Neural crest cell (in vitro differentiated cells): ENCODE results near the gene PPP1R2C. TPM values are rescaled to one million over a fixed set of nuclear protein-coding genes. Genes with fewer than 3 reads are reported as not detected.

ENCODE experiments used
- DNase-seq: peaks from one replicate; pipeline ENCODE4 v3.0.0; 2021; ENCODE audit warnings: low read depth, mixed read lengths, low spot score
- H3K27ac Mint-ChIP-seq: one replicate; pipeline ENCODE4 v1.8.0; 2021; ENCODE audit warnings: mild to moderate bottlenecking, mixed read lengths; ENCODE audit not compliant: unreplicated experiment
- H3K27me3 Mint-ChIP-seq: 2 replicates; pipeline ENCODE4 v1.8.0; 2021; ENCODE audit warnings: low read depth, mild to moderate bottlenecking, mixed read lengths
- H3K36me3 Mint-ChIP-seq: 2 replicates; pipeline ENCODE4 v1.8.0; 2021; ENCODE audit warnings: low read depth, mild to moderate bottlenecking, mixed read lengths
- H3K4me1 Mint-ChIP-seq: 2 replicates; pipeline ENCODE4 v1.8.0; 2021; ENCODE audit warnings: mixed read lengths
- H3K4me3 Mint-ChIP-seq: one replicate; pipeline ENCODE4 v1.8.0; 2021; ENCODE audit warnings: mild to moderate bottlenecking, mixed read lengths
- H3K9me3 Mint-ChIP-seq: 2 replicates; pipeline ENCODE4 v1.8.0; 2021; ENCODE audit warnings: mixed read lengths
- total RNA-seq: library from RNA; stranded (reverse); gene quantifications from 2 replicates; pipeline ENCODE4 v1.2.1, GENCODE V29; 2021
- TF ChIP-seq, protein P1 (sequence below): fragments of 200-600 bp; sonication (generic); conservative IDR thresholded peaks from 2 replicates; pipeline ENCODE4 v1.5.0; 2021; ENCODE audit warnings: antibody characterized with exemption, mild to moderate bottlenecking

PPP1R2C gene
- total RNA-seq, 1 donor from 2014 or later = not detected

DNA sequence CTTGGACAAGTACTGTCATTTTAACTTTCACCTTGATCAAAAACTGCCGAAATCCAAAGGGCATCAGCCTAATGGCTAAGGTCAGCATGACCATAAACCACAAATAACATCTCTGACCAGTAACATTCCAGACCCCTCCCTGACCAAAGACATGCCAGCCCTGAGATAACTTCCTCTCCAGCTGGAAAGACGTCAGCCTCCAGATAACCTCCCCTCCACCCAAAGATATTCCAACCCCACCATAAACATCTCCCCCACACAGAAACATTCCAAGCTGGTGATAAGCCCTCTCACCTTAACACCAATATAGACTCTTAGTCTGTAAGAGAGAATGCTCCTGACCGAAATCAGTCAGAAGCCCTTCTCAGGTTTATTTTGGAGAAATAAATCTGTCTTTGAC is 7.4 kb downstream of the PPP1R2C start:
- Mint-ChIP-seq H3K9me3 (peaks cover 6% of the 10 kb centered on the region), H3K27me3 (peaks cover 3% of the 10 kb centered on the region)

DNA sequence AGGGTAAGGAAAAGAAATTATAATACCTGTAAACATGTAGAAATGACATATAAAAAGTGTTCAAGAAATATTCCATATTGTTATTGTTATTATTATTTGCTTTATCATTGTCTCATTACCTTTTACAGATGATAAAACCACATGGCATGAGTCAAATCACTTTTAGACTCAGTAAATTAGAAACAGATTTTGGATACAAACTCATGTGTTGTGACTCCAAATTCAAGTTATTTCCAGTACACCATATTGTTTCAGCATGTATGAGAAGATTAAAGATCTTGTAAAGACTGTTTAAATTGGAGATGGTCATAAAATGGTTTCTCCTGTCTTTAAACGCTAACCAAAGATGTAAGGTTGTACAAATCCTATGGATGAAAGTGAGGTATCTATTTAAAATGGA is 18.1 kb downstream of the PPP1R2C start:
- Mint-ChIP-seq H3K27me3 (peaks cover 2% of the 10 kb centered on the region), H3K4me3 (no peak overlapping the region), H3K27ac (no peak overlapping the region), H3K36me3 (peaks cover 5% of the 10 kb centered on the region), H3K9me3 (peaks cover 22% of the 10 kb centered on the region), H3K4me1 (no peaks in the 10 kb centered on the region)
- no peak for DNase-seq
- TF ChIP-seq, protein P1, sequence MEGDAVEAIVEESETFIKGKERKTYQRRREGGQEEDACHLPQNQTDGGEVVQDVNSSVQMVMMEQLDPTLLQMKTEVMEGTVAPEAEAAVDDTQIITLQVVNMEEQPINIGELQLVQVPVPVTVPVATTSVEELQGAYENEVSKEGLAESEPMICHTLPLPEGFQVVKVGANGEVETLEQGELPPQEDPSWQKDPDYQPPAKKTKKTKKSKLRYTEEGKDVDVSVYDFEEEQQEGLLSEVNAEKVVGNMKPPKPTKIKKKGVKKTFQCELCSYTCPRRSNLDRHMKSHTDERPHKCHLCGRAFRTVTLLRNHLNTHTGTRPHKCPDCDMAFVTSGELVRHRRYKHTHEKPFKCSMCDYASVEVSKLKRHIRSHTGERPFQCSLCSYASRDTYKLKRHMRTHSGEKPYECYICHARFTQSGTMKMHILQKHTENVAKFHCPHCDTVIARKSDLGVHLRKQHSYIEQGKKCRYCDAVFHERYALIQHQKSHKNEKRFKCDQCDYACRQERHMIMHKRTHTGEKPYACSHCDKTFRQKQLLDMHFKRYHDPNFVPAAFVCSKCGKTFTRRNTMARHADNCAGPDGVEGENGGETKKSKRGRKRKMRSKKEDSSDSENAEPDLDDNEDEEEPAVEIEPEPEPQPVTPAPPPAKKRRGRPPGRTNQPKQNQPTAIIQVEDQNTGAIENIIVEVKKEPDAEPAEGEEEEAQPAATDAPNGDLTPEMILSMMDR = no peak

More for the DNA sequence above, 7.4 kb downstream of the PPP1R2C start:
- Mint-ChIP-seq H3K4me3 (no peak overlapping the region), H3K4me1 (no peaks in the 10 kb centered on the region), H3K36me3 (no peaks in the 10 kb centered on the region), H3K27ac (no peak overlapping the region)
- no peak for DNase-seq
- TF ChIP-seq, protein P1 = no peak

DNA sequence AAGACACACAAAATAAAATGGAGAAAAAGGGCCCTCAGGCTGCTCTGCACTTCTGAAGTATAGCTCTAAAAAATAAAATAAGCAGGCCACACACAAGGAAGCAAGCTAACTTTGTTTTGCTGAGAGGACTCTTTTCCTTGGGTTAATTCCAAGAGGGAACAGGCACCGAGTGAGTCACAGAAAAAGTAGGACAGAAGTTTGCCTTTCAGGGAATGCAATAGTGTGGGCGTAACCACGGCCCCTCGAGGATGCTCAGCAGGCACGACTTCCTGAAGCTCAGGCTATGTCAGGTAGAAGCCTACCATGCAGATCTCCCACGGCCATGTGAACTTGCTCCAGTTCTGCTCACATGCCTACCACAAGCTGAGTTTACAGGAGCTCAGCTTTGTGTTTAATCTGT is 22.1 kb downstream of the PPP1R2C start:
- Mint-ChIP-seq H3K27ac (no peak overlapping the region), H3K9me3 (peaks cover 2% of the 10 kb centered on the region), H3K36me3 (no peaks in the 10 kb centered on the region), H3K27me3 (no peaks in the 10 kb centered on the region), H3K4me3 (no peak overlapping the region), H3K4me1 (no peaks in the 10 kb centered on the region)
- TF ChIP-seq, protein P1 = no peak
- DNase-seq = no peak

DNA sequence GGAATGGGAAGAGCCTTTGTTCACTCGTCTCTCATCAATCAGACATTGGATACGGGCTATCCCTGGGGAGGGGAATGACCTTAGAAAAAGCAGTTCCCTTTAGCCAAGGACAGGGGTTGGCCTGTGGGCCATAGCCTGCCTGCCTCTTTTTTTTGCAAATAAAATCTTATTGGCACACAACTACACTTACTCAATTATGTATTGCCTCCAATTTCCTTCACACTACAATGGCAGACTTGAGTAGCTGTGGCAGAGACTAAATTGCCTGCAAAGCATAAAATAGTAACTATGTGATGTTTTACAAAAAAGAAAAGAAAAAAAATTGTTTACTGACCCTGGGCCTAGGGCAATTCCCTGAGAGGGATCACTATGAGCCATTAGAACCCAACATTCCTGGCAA is 23.4 kb downstream of the PPP1R2C start:
- Mint-ChIP-seq H3K4me1 (no peaks in the 10 kb centered on the region), H3K27ac (no peak overlapping the region), H3K27me3 (no peaks in the 10 kb centered on the region), H3K36me3 (no peaks in the 10 kb centered on the region), H3K9me3 (peaks cover 5% of the 10 kb centered on the region), H3K4me3 (no peak overlapping the region)
- no peak for DNase-seq
- TF ChIP-seq, protein P1 = no peak

DNA sequence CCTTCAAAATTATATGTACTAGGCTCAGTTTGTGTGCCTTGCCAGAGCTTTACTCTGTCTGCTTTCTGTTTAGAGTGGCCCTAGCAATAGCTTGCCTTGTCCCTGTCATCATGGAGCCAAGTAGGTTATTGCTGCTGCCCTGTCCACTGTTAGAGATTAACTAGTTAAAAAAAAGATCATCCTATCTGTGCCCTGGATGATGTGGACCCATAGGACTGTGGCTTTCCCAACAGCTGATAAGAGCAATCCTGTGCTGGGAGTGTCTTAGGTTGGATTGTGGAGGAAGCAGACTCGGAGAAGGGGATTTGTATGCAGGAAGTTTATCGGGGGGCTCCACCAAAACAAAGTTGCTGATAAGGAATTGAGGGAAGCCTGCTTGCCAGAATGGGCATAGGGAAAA is 23.8 kb downstream of the PPP1R2C start:
- Mint-ChIP-seq H3K27ac (no peak overlapping the region), H3K4me3 (no peak overlapping the region), H3K27me3 (no peaks in the 10 kb centered on the region), H3K9me3 (peaks cover 5% of the 10 kb centered on the region), H3K36me3 (no peaks in the 10 kb centered on the region), H3K4me1 (no peaks in the 10 kb centered on the region)
- no peak for DNase-seq
- TF ChIP-seq, protein P1 = no peak

DNA sequence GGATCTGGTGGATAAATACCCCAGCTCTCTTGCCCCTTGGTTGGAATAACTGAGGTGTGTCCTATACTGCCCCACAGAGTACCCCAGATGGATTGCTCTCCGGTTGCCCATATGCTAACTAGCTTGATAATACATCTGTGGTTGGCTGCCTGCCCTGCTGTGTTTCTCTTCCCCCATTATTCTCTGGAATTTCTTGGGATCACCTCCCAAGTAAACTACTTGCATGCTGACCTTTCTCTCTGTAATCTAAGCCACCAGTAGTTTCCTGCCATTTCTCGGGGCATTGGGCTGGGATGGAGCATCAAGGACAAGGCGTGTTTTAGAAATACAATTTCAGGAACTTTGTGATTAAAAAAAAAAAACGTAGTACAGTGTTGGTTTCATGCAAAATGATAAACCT is 25.2 kb downstream of the PPP1R2C start:
- Mint-ChIP-seq H3K4me3 (no peak overlapping the region), H3K27me3 (no peaks in the 10 kb centered on the region), H3K27ac (no peak overlapping the region), H3K36me3 (no peaks in the 10 kb centered on the region), H3K9me3 (peaks cover 5% of the 10 kb centered on the region), H3K4me1 (no peaks in the 10 kb centered on the region)
- no peak for DNase-seq
- TF ChIP-seq, protein P1 = no peak
